K562 (cell line): ENCODE measurements around the gene SLAIN1. TPM values are rescaled to one million over a fixed set of nuclear protein-coding genes. Genes with fewer than 3 reads are reported as not detected.
A peak's percentile ranks its signal among the peaks of the same experiment; 100 is the strongest.

ENCODE experiments used
- ATAC-seq: fragments of 200-7000 bp; cut with Tn5 transposase; 3 replicates; pipeline ENCODE4 v1.9.1; 2020; ENCODE audit warnings: moderate library complexity
- BruUV-seq: library from RNA; stranded (reverse); fragments of 400-500 nt; replicated peaks from 2 replicates; lab custom pipeline; 2021; lab: Mats Ljungman, UMichigan
- CTCF ChIA-PET: fragments of 300-600 bp; formaldehyde crosslinking; extraction: SDS; loops from one replicate; lab custom pipeline; 2021; ENCODE audit warnings: low intra/inter-chr PET ratio; lab: Yijun Ruan, JAX
- POLR2A ChIA-PET: fragments of 300-600, 350-650 bp; sonication (Branson Sonifier 250); formaldehyde crosslinking; extraction: SDS; loops from one replicate; lab custom pipeline; 2021; ENCODE audit warnings: antibody characterized with exemption, inconsistent platforms; lab: Yijun Ruan, JAX
- DNase-seq, 4 experiments: peaks; one replicate each; pipeline versions ENCODE4 v3.0.0 to v3.0.0-alpha.2; 2011 to 2018; ENCODE audit warnings: low spot score in 3 of 4, mixed read lengths in 3 of 4; ENCODE audit errors: extremely low read depth in 1 of 4
- FAIRE-seq: peaks from 2 replicates; lab custom pipeline; 2011; peaks lifted over from hg19 to GRCh38; lab: Jason Lieb, UNC
- H2AFZ ChIP-seq: 2 replicates; pipeline ENCODE4 v1.6.0; 2011; ENCODE audit warnings: low read depth, low read length, control low read depth, inconsistent platforms
- H3K27ac ChIP-seq: fragments of 200-600 bp; 3 replicates; pipeline ENCODE4 v1.8.0; 2011; ENCODE audit warnings: low read depth, mild to moderate bottlenecking, control low read depth, inconsistent platforms, low read length, moderate library complexity, mixed read lengths; ENCODE audit errors: extremely low read depth
- H3K27me3 ChIP-seq, 2 experiments: fragments of 300-600 bp in 1 of 2; 2 replicates in 1 of 2; 3 replicates in 1 of 2; pipeline versions ENCODE4 v1.6.0 to v1.8.0; 2011; ENCODE audit warnings: inconsistent platforms in 2 of 2, low read length in 2 of 2, mild to moderate bottlenecking in 1 of 2, mixed read lengths in 1 of 2, moderate library complexity in 1 of 2; ENCODE audit not compliant: control insufficient read depth in 2 of 2, insufficient read depth in 2 of 2
- H3K36me3 ChIP-seq: fragments of 300-600 bp; 3 replicates; pipeline ENCODE4 v1.8.0; 2011; ENCODE audit warnings: mild to moderate bottlenecking, low read length, inconsistent platforms; ENCODE audit not compliant: control insufficient read depth, insufficient read depth
- H3K4me1 ChIP-seq, 2 experiments: fragments of 200-600 bp in 1 of 2; replicated peaks in 1 of 2; 2 replicates in 1 of 2; 3 replicates in 1 of 2; pipeline versions ENCODE4 v1.5.1 to v1.8.0; 2011; ENCODE audit warnings: inconsistent platforms in 2 of 2, low read length in 2 of 2, mild to moderate bottlenecking in 1 of 2, mixed read lengths in 1 of 2, moderate library complexity in 1 of 2; ENCODE audit not compliant: control insufficient read depth in 2 of 2, insufficient read depth in 2 of 2
- H3K4me2 ChIP-seq: 2 replicates; pipeline ENCODE4 v1.6.1; 2011; ENCODE audit warnings: low read length, control low read depth, inconsistent platforms, mixed read lengths; ENCODE audit not compliant: insufficient read depth
- H3K4me3 ChIP-seq: fragments of 200-600 bp; sonication (generic), shearing (Covaris generic); 2 replicates; pipeline ENCODE4 v1.5.1; 2016; ENCODE audit warnings: control low read depth, inconsistent platforms
- H3K79me2 ChIP-seq: fragments of 200-600 bp; 3 replicates; pipeline ENCODE4 v1.8.0; 2011; ENCODE audit warnings: low read length, inconsistent platforms; ENCODE audit not compliant: control insufficient read depth, insufficient read depth
- H3K9ac ChIP-seq, 2 experiments: 2 replicates each; pipeline versions ENCODE4 v1.6.0 to v1.6.1; 2011; ENCODE audit warnings: low read depth in 2 of 2, low read length in 2 of 2, control low read depth in 1 of 2, inconsistent platforms in 1 of 2, mild to moderate bottlenecking in 1 of 2, mixed read lengths in 1 of 2; ENCODE audit not compliant: insufficient read depth in 1 of 2
- H3K9me1 ChIP-seq: one replicate; pipeline ENCODE4 v1.6.0; 2011; ENCODE audit warnings: inconsistent platforms, mild to moderate bottlenecking, low read length, moderate library complexity; ENCODE audit not compliant: control insufficient read depth, insufficient read depth
- H3K9me3 ChIP-seq: replicated peaks from 2 replicates; pipeline ENCODE4 v1.5.1; 2011; ENCODE audit warnings: low read depth, low read length, inconsistent platforms; ENCODE audit not compliant: control insufficient read depth, insufficient read depth
- H4K20me1 ChIP-seq: replicated peaks from 2 replicates; pipeline ENCODE4 v1.6.1; 2011; ENCODE audit warnings: low read length, inconsistent platforms, mixed read lengths; ENCODE audit not compliant: control insufficient read depth, insufficient read depth
- ATF2 ChIP-seq: sonication (generic); formaldehyde crosslinking; IDR thresholded peaks from 2 replicates; pipeline ENCODE4 v1.8.1; 2022; ENCODE audit warnings: missing genetic modification reagents
- CHCHD3 ChIP-seq: fragments of 250-450 bp; sonication (Bioruptor Pico); IDR thresholded peaks from 2 replicates; pipeline ENCODE4 v2.1.2; 2022; ENCODE audit warnings: mild to moderate bottlenecking
- ETS2 ChIP-seq: IDR thresholded peaks from 2 replicates; pipeline ENCODE4 v1.6.1; 2016; ENCODE audit warnings: borderline replicate concordance, missing genetic modification characterization, mild to moderate bottlenecking, moderate library complexity, missing compliant biosample characterization; ENCODE audit not compliant: poor library complexity, severe bottlenecking
- HIVEP1 ChIP-seq: fragments of 250-450 bp; sonication (Bioruptor Pico); IDR thresholded peaks from 2 replicates; pipeline ENCODE4 v1.4.0; 2020; ENCODE audit warnings: mild to moderate bottlenecking
- NCOA4 ChIP-seq: fragments of 450-650 bp; IDR thresholded peaks from 2 replicates; pipeline ENCODE4 v1.6.1; 2018; ENCODE audit warnings: mild to moderate bottlenecking; ENCODE audit not compliant: partially characterized antibody
- TFAM ChIP-seq: fragments of 250-450 bp; sonication (Bioruptor Pico); conservative IDR thresholded peaks from 2 replicates; pipeline ENCODE4 v1.5.0; 2021; ENCODE audit warnings: mild to moderate bottlenecking, moderate library complexity
- XRCC4 ChIP-seq: IDR thresholded peaks from one replicate; pipeline ENCODE4 v1.6.1; 2011; ENCODE audit not compliant: insufficient read depth, insufficient read length; ENCODE audit errors: extremely low read depth
- ZFP30 ChIP-seq: fragments of 250-450 bp; sonication (Bioruptor Pico); IDR thresholded peaks from 2 replicates; pipeline ENCODE4 v1.8.0; 2022; ENCODE audit warnings: moderate library complexity, mild to moderate bottlenecking, inconsistent platforms, borderline replicate concordance
- ZNF253 ChIP-seq: fragments of 250-450 bp; sonication (Bioruptor Pico); conservative IDR thresholded peaks from 2 replicates; pipeline ENCODE4 v1.6.1; 2021; ENCODE audit warnings: mild to moderate bottlenecking
- WGBS: fragments of 100-300 bp; shearing (Covaris generic); methylation state at CpG from one replicate; pipeline ENCODE4 v1.1.6; 2016; ENCODE audit warnings: low coverage, mixed read lengths; ENCODE audit not compliant: insufficient coverage; ENCODE audit errors: missing lambda C conversion rate; 5-methylcytosine and 5-hydroxymethylcytosine counted together
- in situ Hi-C: fragments of 300-500 bp; cut with MboI; formaldehyde crosslinking; loops from 4 replicates; pipeline ENCODE4 v1.15.0; 2018; ENCODE audit warnings: inconsistent platforms, mixed read lengths
- intact Hi-C: fragments of 100-400 bp; cut with micrococcal nuclease; formaldehyde crosslinking; loops from 2 replicates; pipeline ENCODE4 v1.14.2; 2022
- polyA plus RNA-seq, 8 experiments: library from polyadenylated mRNA; depleted of rRNA in 4 of 8; stranded (reverse) in 5 of 8; unstranded in 3 of 8; fragments of >200 nt; fragmentation: Nextera tagmentation in 2 of 8; fragmentation: Illumina TruSeq in 1 of 8; extraction: Ambion mirVana in 2 of 8; extraction: Trizol in 1 of 8; gene quantifications; 2 replicates each; pipeline versions ENCODE4 v1.2.1 to v1.2.3, GENCODE V29; 2011 to 2014; ENCODE audit warnings: inconsistent platforms in 1 of 8, missing spikeins in 1 of 8
- total RNA-seq, 7 experiments: library from RNA; depleted of rRNA in 6 of 7; stranded (reverse); fragments of >200 nt in 6 of 7; fragmentation: Illumina TruSeq in 2 of 7; extraction: Trizol in 2 of 7; gene quantifications; 2 replicates each; pipeline versions ENCODE4 v1.2.1 to v1.2.3, GENCODE V29; 2011 to 2021; ENCODE audit warnings: low replicate concordance in 1 of 7
- TF ChIP-seq, protein P1 (sequence below): fragments of 450-650 bp; IDR thresholded peaks from 2 replicates; pipeline ENCODE4 v1.6.1; 2016

SLAIN1 gene
- total and polyA plus RNA-seq, 9 of the 15 experiments (the other 6 are each of a cell fraction or from before 2014, with no cell fraction given), result 0.07 to 0.40 (median 0.10) TPM; not detected in 3

DNA sequence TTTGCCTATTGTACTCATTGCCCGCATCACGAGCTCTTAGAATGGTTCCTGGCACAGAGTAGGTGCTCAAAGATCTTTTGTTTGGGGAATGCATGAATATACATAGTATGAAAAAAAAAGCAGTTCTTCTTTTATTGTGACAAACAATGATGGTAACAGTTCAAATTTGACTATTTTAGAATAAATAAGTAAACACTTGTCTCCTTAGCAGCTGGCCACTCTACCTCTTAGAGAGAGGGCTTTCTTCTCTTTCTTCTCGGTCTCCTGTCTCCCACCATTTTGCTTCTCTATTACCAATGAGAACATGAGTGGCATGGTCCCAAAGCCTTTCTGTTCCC, 639 bp upstream of the SLAIN1 start (continued):
- TF ChIP-seq ZNF253 (CRISPR knock-in tag) (no peak), NCOA4 (no peak), ATF2 (CRISPR knock-in tag) (no peak), XRCC4 (no peak), ETS2 (no peak)
- TF ChIP-seq, protein P1, sequence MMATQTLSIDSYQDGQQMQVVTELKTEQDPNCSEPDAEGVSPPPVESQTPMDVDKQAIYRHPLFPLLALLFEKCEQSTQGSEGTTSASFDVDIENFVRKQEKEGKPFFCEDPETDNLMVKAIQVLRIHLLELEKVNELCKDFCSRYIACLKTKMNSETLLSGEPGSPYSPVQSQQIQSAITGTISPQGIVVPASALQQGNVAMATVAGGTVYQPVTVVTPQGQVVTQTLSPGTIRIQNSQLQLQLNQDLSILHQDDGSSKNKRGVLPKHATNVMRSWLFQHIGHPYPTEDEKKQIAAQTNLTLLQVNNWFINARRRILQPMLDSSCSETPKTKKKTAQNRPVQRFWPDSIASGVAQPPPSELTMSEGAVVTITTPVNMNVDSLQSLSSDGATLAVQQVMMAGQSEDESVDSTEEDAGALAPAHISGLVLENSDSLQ, result no peak

GRCh38 chr13:77698201-77699058, 943 bp downstream of the SLAIN1 start:
- Histone ChIP-seq H2AFZ (no peak overlapping the region), H3K9me1 (no peaks in the 10 kb centered on the region), H3K4me3 (peak overlapping the region; percentile 41; the same call in 1 of the 2 replicates), H3K4me2 (peak overlapping the region; percentile 18), H3K36me3 (no peaks in the 10 kb centered on the region), H4K20me1 (no peaks in the 10 kb centered on the region), H3K27me3 (no peaks in the 10 kb centered on the region), H3K4me1 (peaks cover 0 to 14% of the 10 kb centered on the region in 2 experiments; a peak in 2 of 5 replicates), H3K27ac (no peak overlapping the region), H3K9me3 (no peaks in the 10 kb centered on the region), H3K9ac (no peak overlapping the region; a peak in 1 of 4 replicates), H3K79me2 (no peaks in the 10 kb centered on the region)
- ATAC-seq (no peak; the same call in 2 of the 3 replicates), DNase-seq (peak in 2 of 4 experiments; percentile 1 to 6), FAIRE-seq (no peak)
- no TSS peak for BruUV-seq
- WGBS, result 3% methylated on average over 19 of the region's 75 CpGs
- intact Hi-C loops (no loop called here), in situ Hi-C loops (no loop called here)
- ChIA-PET POLR2A (no interaction called here), CTCF (no interaction called here)
- TF ChIP-seq CHCHD3 (CRISPR knock-in tag) (no peak), ZFP30 (CRISPR knock-in tag) (no peak), TFAM (CRISPR knock-in tag) (no peak), HIVEP1 (CRISPR knock-in tag) (no peak)
- TF ChIP-seq, all 486 proteins: peak for 0
